ENCODE results near the gene NAALADL2. TPM values are rescaled to one million over a fixed set of nuclear protein-coding genes. Genes with fewer than 3 reads are reported as not detected.
"Not testable (repeated sequence)": the region's sequence is repeated elsewhere in the genome, so short reads cannot be mapped to it uniquely, and the experiment has no call there.

The NAALADL2 gene
- total RNA-seq, 1 donor from 2014 or later, result 34.2 TPM

GRCh38 chr3:175479175-175479574, 620.0 kb downstream of the NAALADL2 start:
- DNase-seq (ENCODE audit: low spot score), result no peak

- no peak for DNase-seq (ENCODE audit: low spot score)
These were observed 620.7 kb downstream of the NAALADL2 start for GRCh38 chr3:175479800-175480199.

GRCh38 chr3:175484666-175485065, 625.5 kb downstream of the NAALADL2 start:
- DNase-seq (ENCODE audit: low spot score), result no peak

- DNase-seq (ENCODE audit: low spot score), result no peak
These were observed 626.3 kb downstream of the NAALADL2 start for GRCh38 chr3:175485436-175485835.

GRCh38 chr3:175486255-175486654, 627.1 kb downstream of the NAALADL2 start:
- DNase-seq (ENCODE audit: low spot score), result no peak

GRCh38 chr3:175489406-175489805, 630.3 kb downstream of the NAALADL2 start:
- no peak for DNase-seq (ENCODE audit: low spot score)

GRCh38 chr3:175493301-175493700, 634.2 kb downstream of the NAALADL2 start:
- DNase-seq (ENCODE audit: low spot score), result no peak

GRCh38 chr3:175495331-175495730, 636.2 kb downstream of the NAALADL2 start:
- no peak for DNase-seq (ENCODE audit: low spot score)

GRCh38 chr3:175502155-175502554, 643.0 kb downstream of the NAALADL2 start:
- no peak for DNase-seq (ENCODE audit: low spot score)

- no peak for DNase-seq (ENCODE audit: low spot score)
These were observed 652.2 kb downstream of the NAALADL2 start for GRCh38 chr3:175511219-175511785.

- no peak for DNase-seq (ENCODE audit: low spot score)
These were observed 653.6 kb downstream of the NAALADL2 start for GRCh38 chr3:175512700-175513099.

- no peak for DNase-seq (ENCODE audit: low spot score)
These were observed 659.3 kb downstream of the NAALADL2 start for GRCh38 chr3:175518459-175518858.

- no peak for DNase-seq (ENCODE audit: low spot score)
These were observed 662.3 kb downstream of the NAALADL2 start for GRCh38 chr3:175521406-175521805.

GRCh38 chr3:175526191-175526590, 667.1 kb downstream of the NAALADL2 start:
- no peak for DNase-seq (ENCODE audit: low spot score)

GRCh38 chr3:175526609-175527280, 667.6 kb downstream of the NAALADL2 start:
- no peak for DNase-seq (ENCODE audit: low spot score)

- not testable (repeated sequence) for DNase-seq (ENCODE audit: low spot score)
These were observed 669.6 kb downstream of the NAALADL2 start for GRCh38 chr3:175528693-175529092.

GRCh38 chr3:175535351-175535750, 676.2 kb downstream of the NAALADL2 start:
- no peak for DNase-seq (ENCODE audit: low spot score)

GRCh38 chr3:175546115-175546514, 687.0 kb downstream of the NAALADL2 start:
- DNase-seq (ENCODE audit: low spot score), result no peak

- no peak for DNase-seq (ENCODE audit: low spot score)
These were observed 693.8 kb downstream of the NAALADL2 start for GRCh38 chr3:175552929-175553328.

- DNase-seq (ENCODE audit: low spot score), result no peak
These were observed 695.7 kb downstream of the NAALADL2 start for GRCh38 chr3:175554801-175555200.

- no peak for DNase-seq (ENCODE audit: low spot score)
These were observed 699.1 kb downstream of the NAALADL2 start for GRCh38 chr3:175558261-175558660.

GRCh38 chr3:175564363-175564762, 705.2 kb downstream of the NAALADL2 start:
- no peak for DNase-seq (ENCODE audit: low spot score)

- no peak for DNase-seq (ENCODE audit: low spot score)
These were observed 712.0 kb downstream of the NAALADL2 start for GRCh38 chr3:175571096-175571495.

GRCh38 chr3:175573226-175573625, 714.1 kb downstream of the NAALADL2 start:
- DNase-seq (ENCODE audit: low spot score), result no peak
